PFSK-1 (cell line): ENCODE results near the gene IKBKG.

ENCODE experiments used
- FOXP2 ChIP-seq: optimal IDR thresholded peaks from 2 replicates; pipeline ENCODE3; 2011; ENCODE audit warnings: borderline replicate concordance, control low read depth, inconsistent platforms; ENCODE audit not compliant: insufficient read depth; ENCODE audit errors: extremely low read length, extremely low read depth
- POLR2AphosphoS5 ChIP-seq: IDR thresholded peaks from 2 replicates; pipeline ENCODE4 v1.6.1; 2012; ENCODE audit warnings: low read depth, mild to moderate bottlenecking, control low read depth, low read length, moderate library complexity
- REST ChIP-seq, 2 experiments: IDR thresholded peaks; 2 replicates each; pipeline versions ENCODE4 v1.6.1 to v1.8.0; 2011 to 2012; ENCODE audit warnings: low read depth in 2 of 2, low read length in 2 of 2, control low read depth in 1 of 2, inconsistent platforms in 1 of 2, mild to moderate bottlenecking in 1 of 2, moderate library complexity in 1 of 2; ENCODE audit not compliant: insufficient read depth in 1 of 2
- SIN3A ChIP-seq: IDR thresholded peaks from 2 replicates; pipeline ENCODE4 v1.6.1; 2012; ENCODE audit warnings: mild to moderate bottlenecking, low read length, moderate library complexity, borderline replicate concordance; ENCODE audit not compliant: insufficient read depth
- TAF1 ChIP-seq: IDR thresholded peaks from 2 replicates; pipeline ENCODE4 v1.6.1; 2012; ENCODE audit warnings: low read length, control low read depth, borderline replicate concordance; ENCODE audit not compliant: insufficient read depth

- TF ChIP-seq POLR2AphosphoS5 (no peak), SIN3A (no peak), FOXP2 (no peak), REST (IDR thresholded peaks at IDR 0.05; ENCODE audit: insufficient read depth in 1 of 2, low read depth in 2 of 2, low read length in 2 of 2) (no peak), TAF1 (no peak)
Observed at GRCh38 chrX:154517101-154517781, 30.2 kb upstream of the IKBKG start.
